A549 (cell line): ENCODE results near the gene FUS. TPM values are rescaled to one million over a fixed set of nuclear protein-coding genes. Genes with fewer than 3 reads are reported as not detected.

Experiments used
- ATAC-seq, 2 experiments: fragments of 200-7000 bp in 1 of 2; fragments of >200 bp in 1 of 2; cut with Nextera tagmentation in 1 of 2; cut with Tn5 transposase in 1 of 2; 3 replicates each; pipeline versions ENCODE4 v1.8.0 to v1.9.1; 2018 to 2020; ENCODE audit warnings: mild to moderate bottlenecking in 1 of 2, moderate library complexity in 1 of 2
- CTCF ChIA-PET: fragments of 300-600 bp; sonication (Branson Sonifier 250); formaldehyde crosslinking; extraction: SDS; loops from one replicate; lab custom pipeline; 2021; ENCODE audit warnings: antibody characterized with exemption, inconsistent platforms; lab: Yijun Ruan, JAX
- POLR2A ChIA-PET: fragments of 350-600 bp; formaldehyde crosslinking; extraction: SDS; loops from one replicate; lab custom pipeline; 2021; ENCODE audit warnings: antibody characterized with exemption, inconsistent platforms; lab: Yijun Ruan, JAX
- DNase-seq, 2 experiments: peaks; one replicate each; pipeline versions ENCODE4 v3.0.0 to v3.0.0-alpha.2; 2011 to 2016; ENCODE audit warnings: low read depth in 1 of 2, low spot score in 1 of 2
- FAIRE-seq: peaks from 2 replicates; lab custom pipeline; 2011; peaks lifted over from hg19 to GRCh38; lab: Jason Lieb, UNC
- H3K27ac ChIP-seq, 2 experiments: fragments of >200 bp; sonication (Bioruptor Twin); formaldehyde crosslinking; 3 replicates each; pipeline ENCODE4 v1.5.1; 2016 to 2017
- H3K4me1 ChIP-seq: fragments of >200 bp; sonication (Bioruptor Twin); formaldehyde crosslinking; 3 replicates; pipeline ENCODE4 v1.6.1; 2016
- H3K4me2 ChIP-seq: fragments of >200 bp; sonication (Bioruptor Twin); formaldehyde crosslinking; 3 replicates; pipeline ENCODE4 v1.6.1; 2016
- H3K4me3 ChIP-seq: fragments of >200 bp; sonication (Bioruptor Twin); formaldehyde crosslinking; 3 replicates; pipeline ENCODE4 v1.5.1; 2016
- H3K9me3 ChIP-seq: fragments of >200 bp; sonication (Bioruptor Twin); formaldehyde crosslinking; 3 replicates; pipeline ENCODE4 v1.6.1; 2016
- BHLHE40 ChIP-seq: IDR thresholded peaks from 2 replicates; pipeline ENCODE4 v1.6.1; 2012; ENCODE audit warnings: low read depth, low read length, inconsistent platforms
- CBX2 ChIP-seq: fragments of 200-600 bp; sonication (generic); IDR thresholded peaks from 2 replicates; pipeline ENCODE4 v1.6.1; 2016; ENCODE audit warnings: low read depth, mild to moderate bottlenecking, borderline replicate concordance
- CHD2 ChIP-seq: fragments of 150-350 bp; IDR thresholded peaks from 2 replicates; pipeline ENCODE4 v1.6.1; 2014; ENCODE audit warnings: low read length; ENCODE audit not compliant: partially characterized antibody
- EHF ChIP-seq: fragments of 250-450 bp; sonication (Bioruptor Pico); IDR thresholded peaks from 2 replicates; pipeline ENCODE4 v1.5.0; 2020; ENCODE audit warnings: mild to moderate bottlenecking
- EP300 ChIP-seq, 2 experiments: fragments of >200 bp; sonication (Bioruptor Twin); formaldehyde crosslinking; IDR thresholded peaks; 2 replicates in 1 of 2; 3 replicates in 1 of 2; pipeline ENCODE4 v1.6.1; 2016 to 2017
- FOSL2 ChIP-seq, 2 experiments: fragments of 450-650 bp in 1 of 2; fragments of >200 bp in 1 of 2; sonication (Bioruptor Twin) in 1 of 2; formaldehyde crosslinking; IDR thresholded peaks; 2 replicates each; pipeline versions ENCODE4 v1.5.0 to v1.6.1; 2016 to 2020; ENCODE audit warnings: mild to moderate bottlenecking in 1 of 2, moderate library complexity in 1 of 2
- GATA3 ChIP-seq: IDR thresholded peaks from 2 replicates; pipeline ENCODE4 v1.6.1; 2012; ENCODE audit warnings: borderline replicate concordance
- HEYL ChIP-seq: fragments of 250-450 bp; sonication (Bioruptor Pico); IDR thresholded peaks from 2 replicates; pipeline ENCODE4 v1.8.0; 2021; ENCODE audit warnings: mild to moderate bottlenecking, moderate library complexity
- HOXA7 ChIP-seq: fragments of 250-450 bp; sonication (Bioruptor Pico); IDR thresholded peaks from 2 replicates; pipeline ENCODE4 v1.5.0; 2020; ENCODE audit warnings: mild to moderate bottlenecking, moderate library complexity
- JUNB ChIP-seq: fragments of >200 bp; sonication (Bioruptor Twin); formaldehyde crosslinking; IDR thresholded peaks from 2 replicates; pipeline ENCODE4 v1.6.1; 2016
- MAFK ChIP-seq: fragments of 450-650 bp; IDR thresholded peaks from 2 replicates; pipeline ENCODE4 v1.6.1; 2014; ENCODE audit not compliant: partially characterized antibody
- MYC ChIP-seq: IDR thresholded peaks from 2 replicates; pipeline ENCODE4 v1.6.1; 2012; ENCODE audit warnings: mild to moderate bottlenecking, inconsistent platforms, low read length, improper control_type of control experiment, borderline replicate concordance
- NFE2L2 ChIP-seq: fragments of 150-350 bp; conservative IDR thresholded peaks from 2 replicates; pipeline ENCODE4 v1.6.1; 2014; ENCODE audit warnings: low read length
- NPAS2 ChIP-seq: fragments of 250-450 bp; sonication (Bioruptor Pico); IDR thresholded peaks from 2 replicates; pipeline ENCODE4 v1.8.0; 2022; ENCODE audit warnings: mild to moderate bottlenecking, moderate library complexity, borderline replicate concordance
- PHF8 ChIP-seq: fragments of 200-600 bp; sonication (generic); IDR thresholded peaks from 2 replicates; pipeline ENCODE4 v1.6.1; 2016; ENCODE audit warnings: low read depth, mild to moderate bottlenecking, antibody characterized with exemption, moderate library complexity, borderline replicate concordance
- RARB ChIP-seq: fragments of 250-450 bp; sonication (Bioruptor Pico); IDR thresholded peaks from 2 replicates; pipeline ENCODE4 v1.8.0; 2021; ENCODE audit warnings: mild to moderate bottlenecking, moderate library complexity
- RCOR1 ChIP-seq: fragments of 150-350 bp; IDR thresholded peaks from 2 replicates; pipeline ENCODE4 v1.6.1; 2014; ENCODE audit warnings: antibody characterized with exemption, low read length, low read depth
- RNF2 ChIP-seq: fragments of 200-600 bp; sonication (generic); IDR thresholded peaks from 2 replicates; pipeline ENCODE4 v1.6.1; 2016; ENCODE audit warnings: low read depth, mild to moderate bottlenecking, antibody characterized with exemption, moderate library complexity, borderline replicate concordance
- ZSCAN20 ChIP-seq: fragments of 250-450 bp; sonication (Bioruptor Pico); IDR thresholded peaks from 2 replicates; pipeline ENCODE4 v1.8.0; 2022; ENCODE audit warnings: mild to moderate bottlenecking, moderate library complexity
- WGBS: methylation state at CpG from one replicate; pipeline ENCODE4 v1.1.6; 2017; ENCODE audit errors: missing lambda C conversion rate; 5-methylcytosine and 5-hydroxymethylcytosine counted together
- polyA plus RNA-seq, 4 experiments: library from polyadenylated mRNA; depleted of rRNA in 3 of 4; stranded (reverse); fragments of >200 nt; fragmentation: RNase III in 1 of 4; extraction: RNeasy Plus Mini Kit Qiagen cat#74134 plus additional on column Dnase treatment in 1 of 4; gene quantifications; 2 replicates in 3 of 4; 3 replicates in 1 of 4; pipeline ENCODE4 v1.2.3, GENCODE V29; 2011 to 2017
- TF ChIP-seq, protein P1 (sequence below): IDR thresholded peaks from 2 replicates; pipeline ENCODE4 v1.6.1; 2012
- TF ChIP-seq, protein P2 (sequence below): fragments of 200-600 bp; sonication (generic); IDR thresholded peaks from 2 replicates; pipeline ENCODE4 v1.6.1; 2016; ENCODE audit warnings: antibody characterized with exemption, mild to moderate bottlenecking, moderate library complexity
- TF ChIP-seq, protein P3 (sequence below): fragments of >200 bp; sonication (Bioruptor Twin); formaldehyde crosslinking; IDR thresholded peaks from 3 replicates; pipeline ENCODE4 v1.6.1; 2016

The FUS gene
- polyA plus RNA-seq, 2 of the 4 experiments (the other 2 are of a cell fraction) = 224 to 740 TPM

DNA sequence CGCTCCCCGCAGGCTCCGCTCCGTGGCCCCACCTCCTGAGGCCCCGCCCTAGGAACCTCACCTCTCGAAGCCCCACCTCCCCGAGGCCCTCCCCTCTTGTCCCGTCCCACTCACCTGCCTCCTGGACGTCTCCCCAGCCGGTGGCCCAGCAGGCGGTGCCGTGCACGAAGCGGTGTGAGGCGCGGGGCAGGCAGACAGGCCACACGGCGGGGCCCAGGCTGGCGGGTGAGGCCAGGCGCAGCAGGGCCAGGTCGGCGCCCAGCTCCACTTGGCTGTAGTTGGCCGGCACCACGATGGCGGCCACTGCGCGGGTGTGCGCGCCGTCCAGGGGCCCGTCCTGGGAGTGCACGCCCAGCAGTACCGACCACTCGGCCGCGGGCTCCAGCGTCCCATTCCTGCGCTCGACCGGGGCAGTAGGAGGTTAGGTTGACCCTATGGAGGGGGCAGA is 31.6 kb upstream of the FUS start:
- no peak for FAIRE-seq
- no peak overlapping the region for H3K4me3 ChIP-seq
- DNase-seq = no peak
- H3K27ac ChIP-seq = no peak overlapping the region
- H3K4me2 ChIP-seq = no peak overlapping the region
- no peaks in the 10 kb centered on the region for H3K9me3 ChIP-seq
- CTCF ChIA-PET = interaction anchor here (1.3 kb wide), 1 partner anchor 163 kb away, joined by 7 read pairs; the partner anchor contains the start of gene HSD3B7
- POLR2A ChIA-PET = no interaction called here
- 0 out of 3 replicates have a peak, but pooled peaks cover 3% of the 10 kb centered on the region for H3K4me1 ChIP-seq
- 75% methylated on average over 7 of the region's 40 CpGs for WGBS
- TF ChIP-seq EHF = no peak
- TF ChIP-seq HOXA7 (CRISPR knock-in tag) = no peak
- no peak for TF ChIP-seq PHF8
- no peak for TF ChIP-seq JUNB
- TF ChIP-seq CBX2 = no peak
- no peak for TF ChIP-seq RARB (CRISPR knock-in tag)
- ATAC-seq = 0 out of 6 replicates have a peak, but pooled peaks of 1 of the 2 experiments have one; percentile 7

DNA sequence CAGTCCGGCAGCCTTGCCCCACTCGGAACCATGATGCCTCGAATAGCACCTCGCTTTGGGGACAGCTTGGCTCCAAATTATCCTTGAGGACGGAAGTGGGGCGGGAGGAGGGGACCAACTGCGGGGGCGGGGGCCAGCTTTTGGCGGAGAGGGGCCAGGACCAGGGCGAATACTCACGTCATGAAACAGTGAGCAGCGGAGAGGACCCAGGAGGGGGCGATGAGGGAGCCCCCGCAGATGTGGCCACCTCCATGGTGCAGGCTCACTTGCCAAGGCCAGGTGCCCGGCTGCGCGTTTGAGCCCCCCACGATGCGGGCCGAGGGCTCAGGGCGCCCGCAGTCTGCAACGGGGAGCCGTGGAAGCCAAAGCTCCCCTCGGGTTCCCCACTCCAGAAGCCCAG is 31.0 kb upstream of the FUS start:
- Histone ChIP-seq H3K4me3 (no peak overlapping the region), H3K4me2 (no peak overlapping the region), H3K27ac (no peak overlapping the region), H3K9me3 (no peaks in the 10 kb centered on the region), H3K4me1 (0 out of 3 replicates have a peak, but pooled peaks cover 3% of the 10 kb centered on the region)
- CTCF ChIA-PET = interaction anchor here (1.0 to 1.3 kb wide), 2 partner anchors 15 to 164 kb away, joined by 3 to 7 read pairs; partner anchors contain the start of gene HSD3B7
- no peak for FAIRE-seq
- TF ChIP-seq RCOR1 (no peak), GATA3 (no peak), NPAS2 (CRISPR knock-in tag) (no peak), RNF2 (no peak), CHD2 (no peak), MAFK (no peak), FOSL2 (IDR thresholded peaks at IDR 0.05) (no peak), FOSL2 (CRISPR knock-in tag; IDR thresholded peaks at IDR 0.05) (no peak), MYC (no peak), ZSCAN20 (CRISPR knock-in tag) (no peak), HEYL (no peak), EHF (no peak), EP300 (IDR thresholded peaks at IDR 0.05) (no peak), NFE2L2 (no peak), HOXA7 (CRISPR knock-in tag) (no peak), BHLHE40 (no peak)
- TF ChIP-seq, protein P1, sequence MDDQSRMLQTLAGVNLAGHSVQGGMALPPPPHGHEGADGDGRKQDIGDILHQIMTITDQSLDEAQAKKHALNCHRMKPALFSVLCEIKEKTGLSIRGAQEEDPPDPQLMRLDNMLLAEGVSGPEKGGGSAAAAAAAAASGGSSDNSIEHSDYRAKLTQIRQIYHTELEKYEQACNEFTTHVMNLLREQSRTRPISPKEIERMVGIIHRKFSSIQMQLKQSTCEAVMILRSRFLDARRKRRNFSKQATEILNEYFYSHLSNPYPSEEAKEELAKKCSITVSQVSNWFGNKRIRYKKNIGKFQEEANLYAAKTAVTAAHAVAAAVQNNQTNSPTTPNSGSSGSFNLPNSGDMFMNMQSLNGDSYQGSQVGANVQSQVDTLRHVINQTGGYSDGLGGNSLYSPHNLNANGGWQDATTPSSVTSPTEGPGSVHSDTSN = no peak
- TF ChIP-seq, protein P2, sequence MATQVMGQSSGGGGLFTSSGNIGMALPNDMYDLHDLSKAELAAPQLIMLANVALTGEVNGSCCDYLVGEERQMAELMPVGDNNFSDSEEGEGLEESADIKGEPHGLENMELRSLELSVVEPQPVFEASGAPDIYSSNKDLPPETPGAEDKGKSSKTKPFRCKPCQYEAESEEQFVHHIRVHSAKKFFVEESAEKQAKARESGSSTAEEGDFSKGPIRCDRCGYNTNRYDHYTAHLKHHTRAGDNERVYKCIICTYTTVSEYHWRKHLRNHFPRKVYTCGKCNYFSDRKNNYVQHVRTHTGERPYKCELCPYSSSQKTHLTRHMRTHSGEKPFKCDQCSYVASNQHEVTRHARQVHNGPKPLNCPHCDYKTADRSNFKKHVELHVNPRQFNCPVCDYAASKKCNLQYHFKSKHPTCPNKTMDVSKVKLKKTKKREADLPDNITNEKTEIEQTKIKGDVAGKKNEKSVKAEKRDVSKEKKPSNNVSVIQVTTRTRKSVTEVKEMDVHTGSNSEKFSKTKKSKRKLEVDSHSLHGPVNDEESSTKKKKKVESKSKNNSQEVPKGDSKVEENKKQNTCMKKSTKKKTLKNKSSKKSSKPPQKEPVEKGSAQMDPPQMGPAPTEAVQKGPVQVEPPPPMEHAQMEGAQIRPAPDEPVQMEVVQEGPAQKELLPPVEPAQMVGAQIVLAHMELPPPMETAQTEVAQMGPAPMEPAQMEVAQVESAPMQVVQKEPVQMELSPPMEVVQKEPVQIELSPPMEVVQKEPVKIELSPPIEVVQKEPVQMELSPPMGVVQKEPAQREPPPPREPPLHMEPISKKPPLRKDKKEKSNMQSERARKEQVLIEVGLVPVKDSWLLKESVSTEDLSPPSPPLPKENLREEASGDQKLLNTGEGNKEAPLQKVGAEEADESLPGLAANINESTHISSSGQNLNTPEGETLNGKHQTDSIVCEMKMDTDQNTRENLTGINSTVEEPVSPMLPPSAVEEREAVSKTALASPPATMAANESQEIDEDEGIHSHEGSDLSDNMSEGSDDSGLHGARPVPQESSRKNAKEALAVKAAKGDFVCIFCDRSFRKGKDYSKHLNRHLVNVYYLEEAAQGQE = no peak
- TF ChIP-seq, protein P3, sequence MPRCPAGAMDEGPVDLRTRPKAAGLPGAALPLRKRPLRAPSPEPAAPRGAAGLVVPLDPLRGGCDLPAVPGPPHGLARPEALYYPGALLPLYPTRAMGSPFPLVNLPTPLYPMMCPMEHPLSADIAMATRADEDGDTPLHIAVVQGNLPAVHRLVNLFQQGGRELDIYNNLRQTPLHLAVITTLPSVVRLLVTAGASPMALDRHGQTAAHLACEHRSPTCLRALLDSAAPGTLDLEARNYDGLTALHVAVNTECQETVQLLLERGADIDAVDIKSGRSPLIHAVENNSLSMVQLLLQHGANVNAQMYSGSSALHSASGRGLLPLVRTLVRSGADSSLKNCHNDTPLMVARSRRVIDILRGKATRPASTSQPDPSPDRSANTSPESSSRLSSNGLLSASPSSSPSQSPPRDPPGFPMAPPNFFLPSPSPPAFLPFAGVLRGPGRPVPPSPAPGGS = no peak
- POLR2A ChIA-PET = no interaction called here
- ATAC-seq = no peak
- 92% methylated on average over 20 of the region's 25 CpGs for WGBS
- no peak for DNase-seq
